T-helper 22 cell (primary cell): ENCODE data around the gene PGLYRP1.
A peak's percentile ranks its signal among the peaks of the same experiment; 100 is the strongest.

Experiments
- DNase-seq: peaks from one replicate; pipeline ENCODE4 v3.0.0-alpha.2; 2020; ENCODE audit warnings: low read depth

The PGLYRP1 gene

GRCh38 chr19:46000491-46001246 is 22.2 kb downstream of the PGLYRP1 start:
- DNase-seq = peak; percentile 69

- DNase-seq = no peak
These were observed 23.2 kb downstream of the PGLYRP1 start for GRCh38 chr19:45999653-46000121.

DNA sequence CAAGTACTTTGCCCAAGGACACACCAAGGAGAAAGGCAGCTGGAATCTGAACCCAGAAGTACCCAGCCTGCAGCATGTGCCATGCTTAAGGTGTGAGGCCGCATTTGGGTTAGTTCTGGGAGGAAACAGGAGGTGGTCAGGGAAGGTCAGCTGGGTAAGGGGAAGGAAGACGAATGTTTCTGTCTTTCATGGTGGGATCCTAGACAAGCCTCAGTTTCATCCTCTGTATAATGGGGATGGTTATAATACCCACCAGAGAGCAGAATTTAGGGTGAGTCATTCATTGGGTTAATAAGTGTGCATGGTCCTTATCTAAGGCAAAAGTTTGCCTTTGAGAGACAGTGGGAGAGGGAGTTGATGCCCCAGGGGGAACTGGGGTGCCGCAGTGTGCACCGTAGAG is 24.0 kb downstream of the PGLYRP1 start:
- DNase-seq = no peak

- DNase-seq = no peak
These were observed 25.9 kb downstream of the PGLYRP1 start for GRCh38 chr19:45996933-45997332.

DNA sequence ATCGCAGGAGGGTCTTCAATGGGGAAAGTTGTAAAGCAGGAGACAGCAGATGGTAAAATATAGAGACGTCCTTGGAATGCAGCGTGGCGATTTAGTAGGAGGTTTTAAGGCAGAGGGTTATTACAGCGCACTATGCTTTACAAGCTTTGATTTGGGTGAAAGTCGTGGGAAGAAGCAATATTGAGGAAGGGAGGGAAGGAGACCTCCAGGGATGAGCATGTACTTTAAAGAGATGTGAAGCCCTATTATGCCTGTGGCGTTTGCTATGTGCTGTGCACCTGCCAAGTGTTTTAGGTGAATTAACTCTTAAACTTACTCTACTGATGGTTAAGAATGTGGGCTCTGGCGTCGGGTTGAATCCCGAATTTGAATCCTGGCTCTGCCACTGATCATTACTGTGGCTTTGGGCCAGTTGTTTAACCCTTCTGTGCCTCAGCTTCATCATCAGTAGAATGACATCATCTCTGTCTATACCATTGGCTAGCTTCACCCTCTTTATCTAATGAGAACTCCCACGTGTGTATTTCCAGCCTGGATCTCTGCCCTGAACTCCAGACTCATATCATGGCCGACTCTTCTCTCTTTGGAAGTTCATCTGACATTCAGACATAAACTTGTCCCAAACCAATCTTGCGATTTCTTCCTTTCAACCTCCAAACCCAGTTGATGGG is 27.0 kb downstream of the PGLYRP1 start:
- no peak for DNase-seq

DNA sequence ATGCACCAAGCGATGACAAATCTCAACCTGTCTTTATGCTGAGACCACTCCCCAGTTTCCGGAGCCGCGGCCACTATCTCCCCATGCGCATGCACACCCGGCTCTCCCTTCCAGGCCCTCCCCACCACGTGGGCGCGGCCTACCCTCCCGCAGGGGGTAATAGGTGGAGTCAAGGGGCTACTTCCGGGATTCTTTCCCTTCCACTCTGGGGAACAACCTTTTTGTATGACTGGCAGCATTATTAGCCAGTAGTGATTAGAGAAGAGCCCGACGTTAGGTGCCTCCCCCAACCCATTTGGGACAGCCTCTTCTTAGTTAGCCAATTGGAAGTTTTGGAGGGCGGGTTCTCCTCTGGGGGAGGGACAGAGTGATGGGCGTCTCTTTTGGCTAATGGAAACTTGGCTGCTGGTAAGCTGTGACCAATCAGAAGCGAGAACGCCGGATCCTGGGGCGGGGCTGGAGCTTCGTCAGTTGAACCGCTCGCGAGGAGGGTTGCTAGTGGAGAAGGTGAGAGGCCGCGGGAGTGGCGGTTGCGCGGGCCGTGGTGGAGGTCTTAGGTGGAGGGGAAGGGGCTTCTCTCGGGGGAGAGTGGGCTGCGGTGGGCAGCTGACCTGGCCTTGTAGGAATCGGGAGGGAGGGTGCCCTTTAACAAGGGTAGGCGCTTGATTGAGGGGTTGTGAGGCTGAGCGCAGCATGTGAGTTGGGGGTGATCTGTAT is 27.7 kb downstream of the PGLYRP1 start, which contains the start of gene CCDC61:
CCDC61 (plus strand) TSS at position 470 of the 717 bp plus-strand sequence. CDS start 7,552 bp downstream, outside the sequence.
- DNase-seq = peak; percentile 92

- DNase-seq = no peak
These were observed 28.3 kb downstream of the PGLYRP1 start for GRCh38 chr19:45994456-45994997.

DNA sequence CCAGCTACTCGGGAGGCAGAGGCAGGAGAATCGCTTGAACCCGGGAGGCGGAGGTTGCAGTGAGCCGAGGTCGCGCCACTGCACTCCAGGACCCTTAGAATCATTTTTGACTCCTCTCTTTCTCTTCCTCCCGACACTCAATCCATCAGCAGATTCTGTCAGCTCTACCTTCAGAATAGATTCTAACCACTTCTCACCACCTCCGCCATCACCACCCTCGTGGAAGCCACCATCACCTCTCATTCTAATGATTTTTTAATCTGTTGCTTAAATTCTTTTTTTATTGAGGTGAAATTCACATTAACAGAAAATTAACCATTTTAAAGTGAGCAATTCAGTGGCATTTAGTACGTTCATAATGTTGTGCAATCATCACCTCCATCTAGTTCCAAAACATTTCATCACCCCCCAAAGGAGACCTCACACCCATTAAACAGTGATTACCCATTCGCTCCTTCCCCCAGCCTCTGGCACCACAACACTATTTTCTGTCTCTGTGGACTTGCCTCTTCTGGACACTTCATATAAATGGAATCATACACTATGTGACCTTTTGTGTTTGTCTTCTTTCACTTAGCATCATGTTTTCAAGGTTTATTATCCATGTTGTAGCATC is 32.6 kb downstream of the PGLYRP1 start:
- no peak for DNase-seq

DNA sequence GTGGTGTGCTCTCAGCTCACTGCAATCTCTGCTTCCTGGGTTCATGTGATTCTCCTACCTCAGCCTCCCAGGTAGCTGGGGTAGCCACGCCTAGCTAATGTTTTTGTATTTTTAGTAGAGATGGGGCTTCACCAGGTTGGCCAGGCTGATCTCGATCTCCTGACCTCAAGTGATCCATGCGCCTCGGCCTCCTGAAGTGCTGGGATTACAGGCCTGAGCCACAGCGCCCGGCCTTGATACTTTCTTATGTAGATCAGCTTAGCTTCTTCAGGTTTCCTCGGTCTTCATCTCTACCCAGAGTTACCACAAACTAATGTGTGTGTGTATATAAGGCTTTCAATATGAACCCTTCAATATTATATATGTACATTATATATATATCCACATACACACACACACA is 37.5 kb downstream of the PGLYRP1 start:
- DNase-seq = no peak

GRCh38 chr19:45981350-45981749 is 41.5 kb downstream of the PGLYRP1 start:
- no peak for DNase-seq

DNA sequence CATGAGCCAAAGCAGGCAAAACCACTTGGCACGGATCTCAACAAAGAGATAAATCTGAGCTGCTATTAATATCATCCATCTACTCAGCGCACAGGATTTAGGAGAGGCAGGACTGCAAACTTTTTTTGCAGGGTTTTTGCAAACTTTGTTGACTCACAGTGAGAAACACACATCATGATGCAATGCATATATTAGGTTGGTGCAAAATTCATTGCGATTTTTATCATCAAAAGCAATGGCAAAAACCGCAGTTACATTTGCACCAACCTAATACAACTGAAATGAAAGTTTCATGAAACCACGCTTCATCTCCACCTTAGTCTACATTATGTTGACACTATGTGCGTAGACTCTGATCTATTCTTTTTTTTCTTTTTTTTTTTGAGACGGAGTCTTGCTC is 44.7 kb downstream of the PGLYRP1 start:
- no peak for DNase-seq

GRCh38 chr19:45976178-45976577 is 46.7 kb downstream of the PGLYRP1 start:
- no peak for DNase-seq

DNA sequence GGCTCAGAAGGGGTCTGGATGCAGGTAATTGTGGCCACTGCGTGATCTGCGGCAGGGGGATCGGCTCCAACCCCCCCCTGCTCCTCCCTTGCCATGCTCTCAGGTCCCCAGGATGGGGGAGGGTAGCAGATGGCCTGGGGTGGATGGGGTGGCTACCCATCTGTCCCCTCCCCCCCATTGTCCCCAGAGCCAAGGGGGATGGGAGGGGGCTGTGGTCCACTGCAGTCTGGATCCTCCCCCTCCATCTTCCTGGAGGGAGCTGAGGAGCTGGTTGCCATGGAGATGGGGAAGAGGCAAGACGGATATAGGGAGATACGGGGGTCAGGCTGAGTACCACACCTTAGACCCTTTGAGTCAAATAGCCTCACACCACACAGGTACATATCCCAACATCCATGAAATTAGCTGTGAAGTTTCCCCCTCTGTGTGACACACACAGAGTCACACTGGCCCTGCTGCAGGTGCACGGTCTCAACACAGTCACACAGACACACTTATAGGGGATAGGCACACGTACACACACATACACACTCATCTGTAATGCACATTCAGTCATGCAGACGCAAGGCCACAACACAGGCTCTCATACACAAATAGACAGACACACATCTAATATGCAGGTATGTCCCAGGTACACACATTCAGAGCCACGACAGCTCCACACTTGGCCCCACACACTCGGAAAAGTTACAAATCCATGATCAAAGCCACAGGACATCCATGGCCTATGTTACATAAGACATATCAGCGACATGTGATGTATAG is 47.4 kb downstream of the PGLYRP1 start:
- no peak for DNase-seq

GRCh38 chr19:45973553-45974338 is 49.1 kb downstream of the PGLYRP1 start, which contains the start of gene NOVA2:
Gene NOVA2, minus strand, starts transcription at chr19:45973865. Its CDS starts 514 bp downstream, at chr19:45973351.
- DNase-seq = no peak

DNA sequence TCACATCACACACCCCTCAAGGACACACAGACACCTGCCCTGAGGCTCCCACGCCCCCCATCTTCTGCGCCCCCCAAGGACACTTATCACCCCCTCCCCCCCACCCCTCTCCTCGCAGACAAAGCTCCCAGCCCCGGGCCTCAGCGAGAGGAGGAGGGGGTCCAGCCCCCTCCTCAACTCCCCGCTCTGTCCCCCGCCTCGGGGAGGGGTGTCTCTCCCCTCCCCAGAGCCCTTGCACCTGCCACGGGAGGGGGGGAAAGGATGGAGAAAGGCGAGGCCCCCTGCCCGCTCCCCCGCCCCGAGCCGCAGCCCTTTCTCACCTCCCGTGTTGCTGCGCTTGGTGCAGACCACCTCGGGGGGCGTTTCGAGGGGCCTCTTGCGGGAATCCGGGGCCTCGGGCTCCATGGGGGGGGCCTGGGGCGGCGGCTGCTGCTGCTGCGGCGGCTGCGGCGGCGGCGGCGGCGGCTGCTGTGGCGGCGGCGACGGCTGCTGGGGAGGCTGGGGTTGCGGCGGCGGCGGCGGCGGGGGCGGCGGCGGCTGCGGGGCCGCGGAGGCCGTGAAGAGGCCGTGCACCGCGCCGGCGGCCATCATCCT is 49.8 kb downstream of the PGLYRP1 start:
- DNase-seq = no peak

DNA sequence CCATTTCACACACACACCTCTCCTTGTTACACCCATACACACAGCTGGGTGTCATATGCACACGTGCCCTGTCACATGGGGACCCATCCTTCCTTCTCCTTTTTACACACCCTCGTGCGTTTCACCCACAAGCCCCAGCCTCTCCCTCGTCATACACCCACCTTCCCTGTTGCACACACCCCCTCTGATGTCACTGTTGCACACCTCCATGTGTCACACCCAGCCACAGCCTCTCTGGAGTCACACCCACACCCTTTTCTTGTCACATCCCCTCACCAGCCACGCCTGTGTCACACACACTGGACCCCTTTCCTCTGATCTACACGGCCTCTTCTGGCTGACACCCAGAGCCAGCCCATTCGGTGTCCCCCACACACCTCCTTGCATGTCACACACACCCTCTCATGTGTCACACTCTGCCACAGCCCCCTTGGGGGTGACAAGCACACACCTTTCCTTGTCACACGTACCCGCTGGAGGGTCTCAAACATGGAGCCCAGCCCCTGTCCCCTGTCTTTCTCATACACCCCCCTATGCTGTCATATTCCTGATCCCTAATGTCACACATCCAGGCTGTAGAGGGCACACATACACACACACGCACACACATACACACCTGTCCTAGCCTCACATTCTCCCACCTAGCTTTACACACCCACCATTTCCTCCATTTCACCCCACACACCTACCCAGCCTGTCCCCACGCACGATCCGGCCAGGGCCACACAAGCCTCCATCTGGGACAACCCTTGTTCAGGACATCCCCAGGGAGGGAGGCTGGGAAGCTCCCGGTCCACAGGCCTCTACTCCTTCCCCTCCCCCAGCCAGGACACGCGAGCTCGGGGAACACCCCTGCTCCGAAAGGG is 50.5 kb downstream of the PGLYRP1 start:
- no peak for DNase-seq

DNA sequence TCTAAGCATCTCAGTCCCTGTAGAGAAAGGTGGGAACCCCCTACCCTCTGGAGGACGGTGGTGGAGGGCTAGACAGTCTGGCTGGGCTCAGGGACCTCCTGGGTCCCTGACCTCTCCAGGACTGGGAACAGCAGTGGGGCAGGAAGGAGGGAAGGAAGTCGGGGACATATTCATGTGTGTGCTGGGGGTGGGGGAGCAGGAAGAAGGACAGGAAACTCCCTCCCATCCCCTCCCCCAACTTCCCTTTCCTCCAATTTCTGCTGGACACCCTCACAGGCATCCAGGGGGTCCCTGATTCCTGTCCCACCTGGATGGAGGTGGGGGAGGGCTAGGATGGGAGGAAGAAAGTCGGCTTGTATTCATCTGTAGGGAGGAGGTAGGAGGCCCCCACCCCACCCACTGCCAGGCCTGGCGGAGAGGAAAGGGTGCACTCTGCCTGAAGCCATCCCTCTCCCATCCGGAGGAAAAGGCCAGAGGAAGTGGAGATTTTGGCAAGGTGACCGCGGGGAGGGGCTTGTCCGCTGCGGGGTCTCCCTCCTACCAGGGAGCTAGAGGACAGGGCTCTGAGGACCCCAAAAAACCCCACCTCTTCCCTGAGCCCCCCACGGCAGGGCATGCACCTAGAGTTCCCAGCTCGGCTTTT is 51.5 kb downstream of the PGLYRP1 start:
- DNase-seq = no peak

GRCh38 chr19:45969676-45970075 is 53.2 kb downstream of the PGLYRP1 start:
- no peak for DNase-seq
